Activated naive CD8-positive, alpha-beta T cell treated with anti-CD3 and anti-CD28 coated beads, Interleukin-2, amount 10 ng/mL, durations not matched to agents 7 days and 5 days (primary cell): ENCODE measurements around the gene PPP6R3. TPM values are rescaled to one million over a fixed set of nuclear protein-coding genes. Genes with fewer than 3 reads are reported as not detected.
"Not testable (repeated sequence)": the region's sequence is repeated elsewhere in the genome, so short reads cannot be mapped to it uniquely, and the experiment has no call there.

Source experiments
- ATAC-seq: fragments of 150-1000 bp; cut with Tn5 transposase; one replicate; pipeline ENCODE4 v1.10.0; 2021; ENCODE audit warnings: low read depth, moderate library complexity
- POLR2A ChIA-PET: fragments of 350-600 bp; sonication (Branson Sonifier 250); formaldehyde crosslinking; loops from one replicate; lab custom pipeline; 2021; ENCODE audit warnings: antibody characterized with exemption; lab: Charles Lee
- DNase-seq: peaks from one replicate; pipeline ENCODE4 v3.0.0; 2021
- H3K27ac Mint-ChIP-seq: one replicate; pipeline ENCODE4 v1.8.0; 2022; ENCODE audit warnings: mild to moderate bottlenecking, mixed read lengths
- H3K27me3 Mint-ChIP-seq: one replicate; pipeline ENCODE4 v1.8.0; 2022; ENCODE audit warnings: mild to moderate bottlenecking, moderate library complexity, mixed read lengths
- H3K36me3 Mint-ChIP-seq: one replicate; pipeline ENCODE4 v1.8.0; 2021; ENCODE audit warnings: mild to moderate bottlenecking, mixed read lengths
- H3K4me1 Mint-ChIP-seq: one replicate; pipeline ENCODE4 v1.8.0; 2021; ENCODE audit warnings: mixed read lengths
- H3K4me3 Mint-ChIP-seq: one replicate; pipeline ENCODE4 v1.8.0; 2022; ENCODE audit warnings: mild to moderate bottlenecking, moderate library complexity, mixed read lengths
- H3K9me3 Mint-ChIP-seq: one replicate; pipeline ENCODE4 v1.8.0; 2021; ENCODE audit warnings: mixed read lengths
- total RNA-seq, 2 experiments: library from RNA; stranded (reverse); gene quantifications; one replicate each; pipeline ENCODE4 v1.2.3, GENCODE V29; 2021

The PPP6R3 gene
- total RNA-seq, 2 experiments from 2014 or later: 117 to 118 TPM

- H3K36me3 Mint-ChIP-seq: peaks cover 33% of the 10 kb centered on the region
- H3K27ac Mint-ChIP-seq: no peak overlapping the region
- no peaks in the 10 kb centered on the region for H3K27me3 Mint-ChIP-seq
- POLR2A ChIA-PET: interaction anchor here (0.6 kb wide), 1 partner anchor 224 kb away, joined by 5 read pairs; no protein-coding TSS in a partner anchor
- no peak overlapping the region for H3K4me3 Mint-ChIP-seq
- H3K9me3 Mint-ChIP-seq: peaks cover 10% of the 10 kb centered on the region
- no peaks in the 10 kb centered on the region for H3K4me1 Mint-ChIP-seq
- ATAC-seq: no peak
- DNase-seq: no peak
Measured at GRCh38 chr11:68425866-68426380, 34.6 kb upstream of the PPP6R3 start.

- H3K27ac Mint-ChIP-seq: no peak overlapping the region
- no peaks in the 10 kb centered on the region for H3K27me3 Mint-ChIP-seq
- no peak overlapping the region for H3K4me3 Mint-ChIP-seq
- H3K4me1 Mint-ChIP-seq: no peaks in the 10 kb centered on the region
- H3K36me3 Mint-ChIP-seq: peaks cover 35% of the 10 kb centered on the region
- POLR2A ChIA-PET: no interaction called here
- no peak for DNase-seq
- peaks cover 10% of the 10 kb centered on the region for H3K9me3 Mint-ChIP-seq
- no peak for ATAC-seq
Measured at GRCh38 chr11:68429661-68430060, 30.9 kb upstream of the PPP6R3 start.

GRCh38 chr11:68430384-68430783 is 30.2 kb upstream of the PPP6R3 start:
- H3K27ac Mint-ChIP-seq: no peak overlapping the region
- no peaks in the 10 kb centered on the region for H3K4me1 Mint-ChIP-seq
- POLR2A ChIA-PET: no interaction called here
- no peaks in the 10 kb centered on the region for H3K27me3 Mint-ChIP-seq
- ATAC-seq: no peak
- no peak overlapping the region for H3K4me3 Mint-ChIP-seq
- H3K9me3 Mint-ChIP-seq: peaks cover 10% of the 10 kb centered on the region
- no peak for DNase-seq
- peaks cover 35% of the 10 kb centered on the region for H3K36me3 Mint-ChIP-seq

- Mint-ChIP-seq H3K9me3 (peaks cover 10% of the 10 kb centered on the region), H3K27ac (no peak overlapping the region), H3K4me1 (no peaks in the 10 kb centered on the region), H3K4me3 (no peak overlapping the region), H3K36me3 (peaks cover 35% of the 10 kb centered on the region), H3K27me3 (no peaks in the 10 kb centered on the region)
- POLR2A ChIA-PET: no interaction called here
- no peak for ATAC-seq
- DNase-seq: no peak
Measured at GRCh38 chr11:68430801-68431200, 29.8 kb upstream of the PPP6R3 start.

DNA sequence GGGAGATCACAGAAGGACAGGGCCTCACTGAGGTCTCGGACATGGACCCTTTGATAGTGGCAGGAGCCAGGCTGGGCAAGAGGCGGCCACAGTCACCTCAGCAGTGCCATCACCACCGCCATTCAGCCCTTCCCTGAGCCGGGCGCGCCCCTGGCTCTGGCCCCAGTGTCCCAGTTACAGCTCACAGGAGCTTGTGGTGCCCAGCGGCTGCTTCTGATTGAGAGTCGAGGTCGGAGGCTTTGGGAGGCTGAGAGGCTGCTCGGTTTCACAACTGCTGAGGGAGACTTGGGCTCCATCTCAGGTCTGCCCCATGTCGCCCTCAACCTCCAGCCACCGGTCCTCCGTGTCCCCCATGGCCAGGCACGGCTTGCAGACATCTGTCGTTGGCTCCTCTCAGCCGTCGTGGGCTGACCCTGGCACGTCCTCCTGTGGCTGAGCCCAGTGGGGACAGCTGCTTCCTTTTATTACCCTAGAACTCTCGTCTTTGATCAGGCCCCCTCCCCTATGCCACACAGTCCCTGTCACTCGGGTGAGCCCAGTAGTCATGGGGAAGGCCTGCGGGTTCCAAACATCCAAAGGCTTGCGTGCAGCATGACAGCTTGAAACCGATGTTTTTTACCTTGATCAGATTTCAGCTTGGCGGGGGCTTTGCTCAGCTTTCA is 28.4 kb upstream of the PPP6R3 start:
- no peak overlapping the region for H3K4me3 Mint-ChIP-seq
- peaks cover under 1% of the 10 kb centered on the region for H3K4me1 Mint-ChIP-seq
- DNase-seq: no peak
- H3K9me3 Mint-ChIP-seq: peaks cover 10% of the 10 kb centered on the region
- H3K36me3 Mint-ChIP-seq: peaks cover 31% of the 10 kb centered on the region
- POLR2A ChIA-PET: no interaction called here
- no peak for ATAC-seq
- H3K27ac Mint-ChIP-seq: no peak overlapping the region
- H3K27me3 Mint-ChIP-seq: no peaks in the 10 kb centered on the region

DNA sequence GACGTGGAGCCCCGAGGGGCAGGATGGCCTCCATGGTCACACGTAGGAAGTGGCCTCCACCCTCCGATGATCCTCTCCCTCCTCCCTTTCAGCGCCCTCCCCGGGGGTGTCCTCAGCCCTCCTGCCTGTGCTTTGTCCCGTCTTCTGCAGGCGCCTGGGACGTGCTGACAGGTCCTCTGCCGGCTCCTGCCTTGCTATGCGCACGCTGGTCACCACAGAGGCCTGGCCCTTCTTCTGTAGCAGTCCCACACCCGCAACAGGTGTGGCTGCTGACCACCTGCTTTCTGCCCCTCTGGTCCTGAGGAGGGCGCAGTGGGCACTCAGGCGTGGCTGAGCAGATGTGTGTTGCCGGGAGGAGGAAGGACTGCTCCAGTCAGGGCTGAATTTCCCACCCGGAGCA is 27.7 kb upstream of the PPP6R3 start:
- POLR2A ChIA-PET: no interaction called here
- H3K4me3 Mint-ChIP-seq: no peak overlapping the region
- peaks cover 10% of the 10 kb centered on the region for H3K9me3 Mint-ChIP-seq
- H3K27me3 Mint-ChIP-seq: no peaks in the 10 kb centered on the region
- peaks cover 5% of the 10 kb centered on the region for H3K4me1 Mint-ChIP-seq
- no peak overlapping the region for H3K27ac Mint-ChIP-seq
- H3K36me3 Mint-ChIP-seq: peaks cover 27% of the 10 kb centered on the region
- no peak for DNase-seq
- no peak for ATAC-seq

DNA sequence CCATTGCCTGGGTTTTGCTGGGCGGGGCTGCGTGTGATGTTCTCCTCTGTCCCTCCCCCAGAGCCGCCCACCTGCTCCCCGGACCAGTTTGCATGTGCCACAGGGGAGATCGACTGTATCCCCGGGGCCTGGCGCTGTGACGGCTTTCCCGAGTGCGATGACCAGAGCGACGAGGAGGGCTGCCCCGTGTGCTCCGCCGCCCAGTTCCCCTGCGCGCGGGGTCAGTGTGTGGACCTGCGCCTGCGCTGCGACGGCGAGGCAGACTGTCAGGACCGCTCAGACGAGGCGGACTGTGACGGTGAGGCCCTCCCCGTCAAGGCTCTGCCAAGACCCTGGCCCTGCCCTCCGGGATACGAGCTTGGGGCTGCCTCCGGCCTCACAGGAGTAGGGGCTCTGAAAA is 27.0 kb upstream of the PPP6R3 start:
- H3K9me3 Mint-ChIP-seq: peaks cover 8% of the 10 kb centered on the region
- H3K4me1 Mint-ChIP-seq: peaks cover 5% of the 10 kb centered on the region
- ATAC-seq (no peak), DNase-seq (no peak)
- H3K36me3 Mint-ChIP-seq: peaks cover 23% of the 10 kb centered on the region
- no peak overlapping the region for H3K27ac Mint-ChIP-seq
- POLR2A ChIA-PET: no interaction called here
- H3K27me3 Mint-ChIP-seq: no peaks in the 10 kb centered on the region
- no peak overlapping the region for H3K4me3 Mint-ChIP-seq

DNA sequence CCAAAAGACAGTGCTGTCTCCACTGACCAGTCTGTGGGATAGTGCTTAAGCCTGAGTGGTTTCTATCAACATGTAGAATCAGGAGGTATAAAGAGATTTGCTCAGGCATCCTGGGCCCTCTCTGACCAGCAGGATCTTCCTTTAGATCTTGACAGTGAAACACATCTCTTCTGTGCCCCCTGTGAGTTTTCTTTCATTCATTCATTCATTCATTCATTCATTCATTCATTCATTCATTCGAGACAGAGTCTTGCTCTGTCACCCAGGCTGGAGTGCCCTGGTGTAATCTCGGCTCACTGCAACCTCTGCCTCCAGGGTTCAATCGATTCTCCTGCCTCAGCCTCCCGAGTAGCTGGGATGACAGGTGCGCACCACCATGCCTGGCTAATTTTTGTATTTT is 26.4 kb upstream of the PPP6R3 start:
- H3K9me3 Mint-ChIP-seq, H3K4me1 Mint-ChIP-seq, H3K27ac Mint-ChIP-seq, H3K4me3 Mint-ChIP-seq, DNase-seq, POLR2A ChIA-PET, ATAC-seq, H3K27me3 Mint-ChIP-seq: not testable (repeated sequence)
- peaks cover 19% of the 10 kb centered on the region for H3K36me3 Mint-ChIP-seq

DNA sequence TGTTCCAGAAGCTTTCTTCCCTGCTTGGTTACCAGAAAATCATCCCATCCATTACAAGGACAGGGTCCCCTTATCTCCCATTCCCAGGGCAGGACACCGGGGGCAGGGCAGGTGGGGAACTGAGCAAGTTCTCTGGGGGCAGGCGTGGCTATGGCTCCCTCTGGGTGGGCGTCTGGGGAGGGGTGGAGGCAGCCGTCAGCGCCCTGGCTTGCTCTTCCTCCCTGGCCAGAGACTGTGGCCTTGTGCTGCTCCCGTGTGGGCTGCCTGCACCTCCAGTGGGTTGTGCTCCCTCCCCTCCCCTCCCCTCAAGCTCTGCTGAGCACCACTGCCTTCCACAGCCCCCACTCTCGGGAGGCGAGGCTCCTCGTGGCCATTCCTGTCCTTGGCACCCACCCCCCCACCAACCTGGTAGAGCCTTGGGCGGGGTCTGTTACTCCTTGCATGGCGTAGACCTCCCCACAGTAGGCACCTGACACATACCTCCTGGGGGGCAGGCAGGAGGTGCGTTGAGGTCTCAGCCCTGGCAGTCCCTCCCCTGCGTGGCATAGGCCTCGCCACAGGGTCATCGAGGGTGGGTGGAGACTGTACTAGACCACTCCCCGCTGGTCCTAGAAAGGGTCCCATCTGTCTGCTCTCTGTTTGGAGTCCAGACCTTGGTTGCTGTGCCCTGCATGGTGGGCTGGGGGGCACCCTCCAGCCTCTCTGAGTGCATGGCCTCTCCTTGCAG is 24.2 kb upstream of the PPP6R3 start:
- no peak for ATAC-seq
- DNase-seq: no peak
- Mint-ChIP-seq H3K27ac (no peak overlapping the region), H3K9me3 (no peaks in the 10 kb centered on the region), H3K36me3 (peaks cover 4% of the 10 kb centered on the region), H3K4me3 (no peak overlapping the region), H3K4me1 (peaks cover 5% of the 10 kb centered on the region), H3K27me3 (no peaks in the 10 kb centered on the region)
- POLR2A ChIA-PET: no interaction called here

GRCh38 chr11:68436985-68437926 is 23.3 kb upstream of the PPP6R3 start:
- no peak overlapping the region for H3K27ac Mint-ChIP-seq
- DNase-seq (no peak), ATAC-seq (peak; percentile 30)
- H3K36me3 Mint-ChIP-seq: peaks cover 3% of the 10 kb centered on the region
- H3K9me3 Mint-ChIP-seq: no peaks in the 10 kb centered on the region
- no peak overlapping the region for H3K4me3 Mint-ChIP-seq
- H3K4me1 Mint-ChIP-seq: peaks cover 7% of the 10 kb centered on the region
- no peaks in the 10 kb centered on the region for H3K27me3 Mint-ChIP-seq
- POLR2A ChIA-PET: no interaction called here

- no peak overlapping the region for H3K27ac Mint-ChIP-seq
- DNase-seq (no peak), ATAC-seq (no peak)
- peaks cover 7% of the 10 kb centered on the region for H3K4me1 Mint-ChIP-seq
- H3K27me3 Mint-ChIP-seq: no peaks in the 10 kb centered on the region
- no peak overlapping the region for H3K4me3 Mint-ChIP-seq
- H3K9me3 Mint-ChIP-seq: no peaks in the 10 kb centered on the region
- POLR2A ChIA-PET: no interaction called here
- peaks cover 3% of the 10 kb centered on the region for H3K36me3 Mint-ChIP-seq
Measured at GRCh38 chr11:68437927-68438657, 22.5 kb upstream of the PPP6R3 start.

GRCh38 chr11:68438658-68439259 is 21.8 kb upstream of the PPP6R3 start:
- Mint-ChIP-seq H3K27ac (no peak overlapping the region), H3K9me3 (no peaks in the 10 kb centered on the region), H3K4me3 (no peak overlapping the region), H3K27me3 (no peaks in the 10 kb centered on the region), H3K36me3 (peaks cover 3% of the 10 kb centered on the region), H3K4me1 (peaks cover 7% of the 10 kb centered on the region)
- ATAC-seq: no peak
- DNase-seq: no peak
- POLR2A ChIA-PET: no interaction called here
